ENCODE results near the gene TRIM62. TPM values are rescaled to one million over a fixed set of nuclear protein-coding genes. Genes with fewer than 3 reads are reported as not detected.

TRIM62 gene
- polyA plus RNA-seq, 1 experiment = 4.5 TPM

GRCh38 chr1:33176887-33177286 lies 5.0 kb downstream of the TRIM62 start:
- no peaks in the 10 kb centered on the region; the same call in 1 of the 2 replicates for H3K9me3 ChIP-seq (ENCODE audit: control insufficient read depth, insufficient read depth, low read length)
- H3K27me3 ChIP-seq (ENCODE audit: control insufficient read depth, insufficient read depth, low read length) = no peaks in the 10 kb centered on the region
- no peak overlapping the region for H3K4me3 ChIP-seq (ENCODE audit: low read depth, low read length)
- DNase-seq (ENCODE audit: low read depth, low spot score) = no peak
- ChIA-PET POLR2A (no interaction called here), CTCF (interaction anchor here (0.6 kb wide), 1 partner anchor 464 kb away, joined by 3 read pairs; no protein-coding TSS in a partner anchor)
- H3K27ac ChIP-seq (ENCODE audit: low read depth, low read length) = no peak overlapping the region
- TF ChIP-seq CTCF (IDR thresholded peaks at IDR 0.05; ENCODE audit: low read depth, low read length) = no peak

DNA sequence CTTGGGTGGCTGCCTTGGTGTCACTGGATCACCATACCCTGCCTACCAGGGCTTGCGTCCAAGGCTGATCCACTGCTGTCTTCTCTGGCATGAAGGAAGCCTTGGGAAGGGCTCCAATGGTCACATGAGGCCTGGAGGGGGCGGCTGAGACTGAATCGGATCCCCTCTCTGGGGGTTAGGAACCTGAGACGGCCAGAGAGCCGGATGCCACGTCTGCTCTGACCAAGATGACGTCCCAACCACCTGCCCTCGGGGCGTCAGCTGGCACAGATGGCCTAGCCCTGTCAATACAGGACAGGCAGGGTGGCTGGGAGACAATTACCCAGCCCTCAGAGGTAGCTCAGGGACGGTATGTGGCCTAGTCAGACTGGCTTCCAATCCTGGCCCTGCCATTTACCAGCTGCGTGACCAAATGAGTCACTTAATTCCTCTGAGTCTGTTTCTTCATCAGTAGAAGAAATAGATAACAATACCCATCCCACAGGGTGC lies 5.4 kb downstream of the TRIM62 start:
- no peaks in the 10 kb centered on the region for H3K27me3 ChIP-seq (ENCODE audit: control insufficient read depth, insufficient read depth, low read length)
- H3K9me3 ChIP-seq (ENCODE audit: control insufficient read depth, insufficient read depth, low read length) = no peaks in the 10 kb centered on the region; the same call in 1 of the 2 replicates
- ChIA-PET CTCF (interaction anchor here (0.6 to 2.1 kb wide), 2 partner anchors 49 to 464 kb away, joined by 3 to 9 read pairs; no protein-coding TSS in a partner anchor), POLR2A (no interaction called here)
- H3K4me3 ChIP-seq (ENCODE audit: low read depth, low read length) = no peak overlapping the region
- H3K27ac ChIP-seq (ENCODE audit: low read depth, low read length) = no peak overlapping the region
- TF ChIP-seq CTCF (IDR thresholded peaks at IDR 0.05; ENCODE audit: low read depth, low read length) = no peak
- DNase-seq (ENCODE audit: low read depth, low spot score) = no peak

- TF ChIP-seq CTCF (IDR thresholded peaks at IDR 0.05; ENCODE audit: low read depth, low read length) = no peak
- no peaks in the 10 kb centered on the region; the same call in 1 of the 2 replicates for H3K9me3 ChIP-seq (ENCODE audit: control insufficient read depth, insufficient read depth, low read length)
- no peak overlapping the region for H3K27ac ChIP-seq (ENCODE audit: low read depth, low read length)
- POLR2A ChIA-PET = no interaction called here
- H3K4me3 ChIP-seq (ENCODE audit: low read depth, low read length) = no peak overlapping the region
- no peaks in the 10 kb centered on the region for H3K27me3 ChIP-seq (ENCODE audit: control insufficient read depth, insufficient read depth, low read length)
- CTCF ChIA-PET = interaction anchor here (2.1 kb wide), 1 partner anchor 49 kb away, joined by 9 read pairs; no protein-coding TSS in a partner anchor
- no peak for DNase-seq (ENCODE audit: low read depth, low spot score)
These were observed 6.0 kb downstream of the TRIM62 start for GRCh38 chr1:33175865-33176264.

DNA sequence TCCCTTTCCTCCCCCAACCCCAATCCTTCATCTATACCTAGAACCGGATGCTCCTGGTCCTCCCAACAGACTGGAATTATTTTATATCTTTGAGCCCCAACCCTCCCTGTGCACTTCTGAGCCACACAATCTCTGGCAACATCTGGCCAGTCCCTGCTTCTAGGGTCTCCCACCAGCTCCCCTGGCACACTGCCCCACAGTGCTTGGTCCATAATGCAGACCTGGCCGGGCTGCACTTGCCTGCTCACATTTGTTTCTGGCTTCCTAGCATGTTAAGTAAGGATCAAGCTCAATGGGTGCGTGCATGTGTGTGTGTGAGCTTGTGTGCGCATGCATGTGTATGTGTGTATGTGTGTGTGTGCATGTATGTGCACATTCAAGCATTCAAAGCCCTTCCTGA lies 8.8 kb downstream of the TRIM62 start:
- H3K9me3 ChIP-seq (ENCODE audit: control insufficient read depth, insufficient read depth, low read length) = no peaks in the 10 kb centered on the region; the same call in 1 of the 2 replicates
- TF ChIP-seq CTCF (IDR thresholded peaks at IDR 0.05; ENCODE audit: low read depth, low read length) = no peak
- DNase-seq (ENCODE audit: low read depth, low spot score) = no peak
- no peak overlapping the region for H3K4me3 ChIP-seq (ENCODE audit: low read depth, low read length)
- ChIA-PET POLR2A (interaction anchor here (1.8 kb wide), 1 partner anchor 9 kb away, joined by 5 read pairs; the partner anchor contains the start of gene TRIM62), CTCF (no interaction called here)
- H3K27me3 ChIP-seq (ENCODE audit: control insufficient read depth, insufficient read depth, low read length) = no peaks in the 10 kb centered on the region
- H3K27ac ChIP-seq (ENCODE audit: low read depth, low read length) = no peak overlapping the region

GRCh38 chr1:33171977-33172813 lies 9.6 kb downstream of the TRIM62 start:
- H3K27ac ChIP-seq (ENCODE audit: low read depth, low read length) = no peak overlapping the region
- DNase-seq (ENCODE audit: low read depth, low spot score) = no peak
- no peaks in the 10 kb centered on the region for H3K27me3 ChIP-seq (ENCODE audit: control insufficient read depth, insufficient read depth, low read length)
- TF ChIP-seq CTCF (IDR thresholded peaks at IDR 0.05; ENCODE audit: low read depth, low read length) = no peak
- no peak overlapping the region for H3K4me3 ChIP-seq (ENCODE audit: low read depth, low read length)
- ChIA-PET CTCF (no interaction called here), POLR2A (interaction anchor here (1.8 kb wide), 1 partner anchor 9 kb away, joined by 5 read pairs; the partner anchor contains the start of gene TRIM62)
- no peaks in the 10 kb centered on the region; the same call in 1 of the 2 replicates for H3K9me3 ChIP-seq (ENCODE audit: control insufficient read depth, insufficient read depth, low read length)
